ENCODE results near the gene DPM2.

The DPM2 gene

GRCh38 chr9:127972236-127972871, 34.7 kb upstream of the DPM2 start:
- DNase-seq, result no peak

GRCh38 chr9:127971357-127972235, 33.9 kb upstream of the DPM2 start:
- peak; percentile 50 for DNase-seq

- DNase-seq, result peak; percentile 72
Observed at GRCh38 chr9:127970401-127971313, 33.0 kb upstream of the DPM2 start.

- DNase-seq, result no peak
Observed at GRCh38 chr9:127968700-127969383, 31.2 kb upstream of the DPM2 start.

GRCh38 chr9:127968042-127968441, 30.4 kb upstream of the DPM2 start:
- DNase-seq, result no peak

- DNase-seq, result no peak
Observed at GRCh38 chr9:127967151-127967809, 29.6 kb upstream of the DPM2 start.

GRCh38 chr9:127966416-127967150, 28.9 kb upstream of the DPM2 start:
- no peak for DNase-seq

GRCh38 chr9:127965953-127966352, 28.3 kb upstream of the DPM2 start:
- DNase-seq, result no peak

GRCh38 chr9:127963359-127964064, 25.9 kb upstream of the DPM2 start:
- DNase-seq, result no peak

- DNase-seq, result no peak
Observed at GRCh38 chr9:127963041-127963358, 25.3 kb upstream of the DPM2 start.

- no peak for DNase-seq
Observed at GRCh38 chr9:127962278-127962677, 24.6 kb upstream of the DPM2 start.

- DNase-seq, result no peak
Observed at GRCh38 chr9:127961613-127962155, 24.0 kb upstream of the DPM2 start.

- DNase-seq, result no peak
Observed at GRCh38 chr9:127961155-127961490, 23.5 kb upstream of the DPM2 start.

- DNase-seq, result no peak
Observed at GRCh38 chr9:127960410-127961154, 22.9 kb upstream of the DPM2 start.

GRCh38 chr9:127959841-127960409, 22.3 kb upstream of the DPM2 start:
- DNase-seq, result no peak

GRCh38 chr9:127959398-127959797, 21.7 kb upstream of the DPM2 start:
- DNase-seq, result no peak

GRCh38 chr9:127958728-127959127, 21.1 kb upstream of the DPM2 start:
- DNase-seq, result no peak

- peak; percentile 80 for DNase-seq
Observed at GRCh38 chr9:127955294-127956015, 17.8 kb upstream of the DPM2 start.

- DNase-seq, result no peak
Observed at GRCh38 chr9:127954831-127955293, 17.2 kb upstream of the DPM2 start.

Measured in CD4-positive, alpha-beta T cell treated with Interleukin-21 for 1 hour (primary cell).